ENCODE results near the gene CCER1.

Gene CCER1

GRCh38 chr12:90954428-90954827, 548 bp downstream of the CCER1 start:
- H3K4me1 Mint-ChIP-seq (ENCODE audit: low read depth): no peaks in the 10 kb centered on the region
- no peaks in the 10 kb centered on the region for H3K27me3 Mint-ChIP-seq
- H3K4me3 Mint-ChIP-seq: no peak overlapping the region
- H3K9me3 Mint-ChIP-seq: no peaks in the 10 kb centered on the region
- DNase-seq: no peak
- H3K27ac Mint-ChIP-seq: no peak overlapping the region
- H3K36me3 Mint-ChIP-seq (ENCODE audit: low read depth): no peaks in the 10 kb centered on the region

- Mint-ChIP-seq H3K36me3 (ENCODE audit: low read depth) (no peaks in the 10 kb centered on the region), H3K9me3 (no peaks in the 10 kb centered on the region), H3K4me1 (ENCODE audit: low read depth) (no peaks in the 10 kb centered on the region), H3K4me3 (no peak overlapping the region), H3K27ac (no peak overlapping the region), H3K27me3 (no peaks in the 10 kb centered on the region)
- DNase-seq: peak; percentile 40
Measured at GRCh38 chr12:90953956-90954421, 987 bp downstream of the CCER1 start.

- H3K27me3 Mint-ChIP-seq: no peaks in the 10 kb centered on the region
- DNase-seq: no peak
- no peaks in the 10 kb centered on the region for H3K4me1 Mint-ChIP-seq (ENCODE audit: low read depth)
- H3K36me3 Mint-ChIP-seq (ENCODE audit: low read depth): no peaks in the 10 kb centered on the region
- H3K4me3 Mint-ChIP-seq: no peak overlapping the region
- no peak overlapping the region for H3K27ac Mint-ChIP-seq
- H3K9me3 Mint-ChIP-seq: no peaks in the 10 kb centered on the region
Measured at GRCh38 chr12:90951432-90952105, 3.4 kb downstream of the CCER1 start.

DNA sequence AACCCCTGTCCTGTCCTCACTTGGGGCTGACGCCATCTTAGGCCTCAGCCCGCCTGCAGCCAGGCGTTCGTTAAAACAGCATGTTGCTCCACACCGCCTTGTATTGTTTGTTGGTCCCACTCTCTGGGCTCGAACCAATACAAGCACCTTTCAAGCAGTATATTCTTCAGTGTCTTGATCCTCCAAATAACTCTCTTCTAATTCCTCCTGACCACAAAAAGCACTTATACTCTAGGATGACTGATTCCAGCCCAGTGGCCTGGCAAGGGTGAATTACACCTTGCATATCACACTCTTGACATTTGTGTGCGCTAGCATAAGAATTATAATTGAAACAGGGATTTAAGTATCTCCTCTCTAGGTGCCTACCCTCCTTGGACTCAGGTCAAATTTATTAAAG, 7.1 kb downstream of the CCER1 start:
- no peaks in the 10 kb centered on the region for H3K9me3 Mint-ChIP-seq
- no peak overlapping the region for H3K27ac Mint-ChIP-seq
- H3K36me3 Mint-ChIP-seq (ENCODE audit: low read depth): no peaks in the 10 kb centered on the region

GRCh38 chr12:90945070-90945649, 9.8 kb downstream of the CCER1 start:
- Mint-ChIP-seq H3K27ac (no peak overlapping the region), H3K27me3 (no peaks in the 10 kb centered on the region), H3K9me3 (no peaks in the 10 kb centered on the region), H3K36me3 (ENCODE audit: low read depth) (no peaks in the 10 kb centered on the region), H3K4me3 (no peak overlapping the region), H3K4me1 (ENCODE audit: low read depth) (no peaks in the 10 kb centered on the region)
- DNase-seq: no peak

More for the DNA sequence above, 7.1 kb downstream of the CCER1 start:
- Mint-ChIP-seq H3K27me3 (no peaks in the 10 kb centered on the region), H3K4me3 (no peak overlapping the region), H3K4me1 (ENCODE audit: low read depth) (no peaks in the 10 kb centered on the region)
- DNase-seq: no peak

DNA sequence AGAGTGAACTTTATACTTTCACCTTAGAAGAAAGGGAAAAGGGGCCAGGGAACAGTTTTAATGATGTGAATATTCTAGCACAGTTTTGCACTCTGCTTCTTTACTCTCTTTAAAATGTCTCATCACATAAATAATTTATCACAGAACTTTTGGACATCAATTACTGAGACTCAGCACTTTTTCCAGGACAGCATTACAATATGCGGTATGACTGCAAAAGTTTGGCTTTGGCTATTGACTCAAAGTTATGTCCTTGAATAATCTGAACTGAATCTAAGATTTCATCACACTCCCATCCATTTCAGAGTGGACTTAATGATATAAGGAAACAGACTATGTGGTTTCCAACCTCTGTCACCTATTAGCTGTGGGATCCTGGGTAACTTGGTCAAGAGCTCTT, 11.7 kb downstream of the CCER1 start:
- Mint-ChIP-seq H3K4me1 (ENCODE audit: low read depth) (no peaks in the 10 kb centered on the region), H3K4me3 (no peak overlapping the region), H3K27me3 (peaks cover 10% of the 10 kb centered on the region), H3K9me3 (no peaks in the 10 kb centered on the region), H3K27ac (no peak overlapping the region), H3K36me3 (ENCODE audit: low read depth) (no peaks in the 10 kb centered on the region)
- no peak for DNase-seq

- DNase-seq: no peak
- Mint-ChIP-seq H3K27ac (no peak overlapping the region), H3K9me3 (no peaks in the 10 kb centered on the region), H3K4me3 (no peak overlapping the region), H3K27me3 (peaks cover 16% of the 10 kb centered on the region), H3K36me3 (ENCODE audit: low read depth) (no peaks in the 10 kb centered on the region), H3K4me1 (ENCODE audit: low read depth) (no peaks in the 10 kb centered on the region)
Measured at GRCh38 chr12:90940872-90941499, 14.0 kb downstream of the CCER1 start.

DNA sequence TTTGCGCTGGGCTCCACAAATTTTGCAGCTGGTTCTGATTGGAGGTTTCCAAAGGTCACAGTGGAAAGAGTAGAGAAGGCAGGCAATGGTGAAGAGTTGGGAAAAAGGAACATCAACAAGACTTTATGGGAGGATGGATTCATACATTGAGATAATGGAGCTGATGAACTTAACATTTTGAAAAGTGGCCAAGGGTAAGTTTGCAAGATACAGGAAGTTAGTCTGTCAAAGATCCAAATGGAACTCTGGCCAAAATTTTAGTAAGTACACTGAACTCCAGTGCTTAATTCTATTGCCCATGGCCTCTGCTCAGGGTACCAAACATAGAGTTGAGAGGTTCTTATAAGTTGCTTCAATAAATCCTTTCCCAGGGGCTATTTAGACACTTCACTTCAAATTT, 15.6 kb downstream of the CCER1 start:
- no peak overlapping the region for H3K4me3 Mint-ChIP-seq
- H3K27me3 Mint-ChIP-seq: peaks cover 23% of the 10 kb centered on the region
- no peaks in the 10 kb centered on the region for H3K36me3 Mint-ChIP-seq (ENCODE audit: low read depth)
- no peak overlapping the region for H3K27ac Mint-ChIP-seq
- no peaks in the 10 kb centered on the region for H3K4me1 Mint-ChIP-seq (ENCODE audit: low read depth)
- H3K9me3 Mint-ChIP-seq: no peaks in the 10 kb centered on the region
- DNase-seq: no peak

DNA sequence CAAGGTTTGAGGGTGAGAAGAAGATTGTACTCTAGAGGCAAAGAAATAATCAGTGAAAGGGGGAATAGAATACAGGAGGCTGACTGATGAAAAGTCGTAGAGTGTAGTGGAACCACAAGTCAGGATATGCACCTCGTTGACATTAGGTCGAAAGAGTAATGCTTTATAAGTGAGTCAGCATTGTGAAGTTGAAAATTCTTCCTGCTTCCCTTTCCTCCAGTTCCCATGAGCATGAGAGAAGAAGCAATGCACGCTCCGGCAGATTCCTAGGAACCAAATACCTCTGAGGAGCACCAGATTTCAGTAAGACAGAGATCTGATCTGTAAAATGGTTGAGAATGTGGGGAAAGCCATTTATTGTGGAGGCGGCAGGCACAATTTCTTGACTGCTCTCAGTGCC, 16.5 kb downstream of the CCER1 start:
- peaks cover 23% of the 10 kb centered on the region for H3K27me3 Mint-ChIP-seq
- H3K27ac Mint-ChIP-seq: no peak overlapping the region
- no peaks in the 10 kb centered on the region for H3K9me3 Mint-ChIP-seq
- H3K36me3 Mint-ChIP-seq (ENCODE audit: low read depth): no peaks in the 10 kb centered on the region
- no peak for DNase-seq
- H3K4me1 Mint-ChIP-seq (ENCODE audit: low read depth): no peaks in the 10 kb centered on the region
- no peak overlapping the region for H3K4me3 Mint-ChIP-seq

GRCh38 chr12:90937651-90938050, 17.3 kb downstream of the CCER1 start:
- H3K27ac Mint-ChIP-seq: no peak overlapping the region
- peaks cover 23% of the 10 kb centered on the region for H3K27me3 Mint-ChIP-seq
- H3K4me3 Mint-ChIP-seq: no peak overlapping the region
- no peaks in the 10 kb centered on the region for H3K9me3 Mint-ChIP-seq
- no peaks in the 10 kb centered on the region for H3K4me1 Mint-ChIP-seq (ENCODE audit: low read depth)
- H3K36me3 Mint-ChIP-seq (ENCODE audit: low read depth): no peaks in the 10 kb centered on the region
- DNase-seq: no peak

GRCh38 chr12:90936230-90937005, 18.6 kb downstream of the CCER1 start:
- no peaks in the 10 kb centered on the region for H3K36me3 Mint-ChIP-seq (ENCODE audit: low read depth)
- H3K4me1 Mint-ChIP-seq (ENCODE audit: low read depth): no peaks in the 10 kb centered on the region
- no peak overlapping the region for H3K27ac Mint-ChIP-seq
- no peaks in the 10 kb centered on the region for H3K9me3 Mint-ChIP-seq
- no peak for DNase-seq
- H3K27me3 Mint-ChIP-seq: peaks cover 23% of the 10 kb centered on the region
- no peak overlapping the region for H3K4me3 Mint-ChIP-seq

- Mint-ChIP-seq H3K36me3 (ENCODE audit: low read depth) (no peaks in the 10 kb centered on the region), H3K27me3 (peaks cover 7% of the 10 kb centered on the region), H3K27ac (no peak overlapping the region), H3K4me3 (no peak overlapping the region), H3K4me1 (ENCODE audit: low read depth) (no peaks in the 10 kb centered on the region), H3K9me3 (peaks cover 13% of the 10 kb centered on the region)
- no peak for DNase-seq
Measured at GRCh38 chr12:90925562-90925961, 29.4 kb downstream of the CCER1 start.

DNA sequence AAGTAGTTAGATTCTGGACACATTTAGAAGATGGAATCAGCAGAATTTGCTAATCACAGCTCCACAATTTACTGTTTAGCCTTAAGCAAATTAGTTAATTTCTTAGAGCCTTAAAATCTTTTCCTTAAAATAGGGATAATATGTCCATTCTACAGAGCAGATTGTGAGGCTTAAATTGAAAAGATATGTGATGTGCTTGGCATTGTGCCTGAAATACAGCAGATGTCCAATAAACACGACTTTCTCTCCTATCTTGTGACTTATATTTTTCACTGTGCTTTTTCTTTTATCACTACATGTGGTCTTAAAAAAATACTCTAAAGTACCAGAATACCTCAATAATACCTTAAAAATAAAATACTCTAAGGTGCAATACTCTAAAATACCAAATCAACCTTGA, 30.6 kb downstream of the CCER1 start:
- DNase-seq: no peak
- Mint-ChIP-seq H3K4me3 (no peak overlapping the region), H3K4me1 (ENCODE audit: low read depth) (no peaks in the 10 kb centered on the region), H3K9me3 (peaks cover 6% of the 10 kb centered on the region), H3K27ac (no peak overlapping the region), H3K36me3 (ENCODE audit: low read depth) (no peaks in the 10 kb centered on the region), H3K27me3 (peaks cover 8% of the 10 kb centered on the region)

DNA sequence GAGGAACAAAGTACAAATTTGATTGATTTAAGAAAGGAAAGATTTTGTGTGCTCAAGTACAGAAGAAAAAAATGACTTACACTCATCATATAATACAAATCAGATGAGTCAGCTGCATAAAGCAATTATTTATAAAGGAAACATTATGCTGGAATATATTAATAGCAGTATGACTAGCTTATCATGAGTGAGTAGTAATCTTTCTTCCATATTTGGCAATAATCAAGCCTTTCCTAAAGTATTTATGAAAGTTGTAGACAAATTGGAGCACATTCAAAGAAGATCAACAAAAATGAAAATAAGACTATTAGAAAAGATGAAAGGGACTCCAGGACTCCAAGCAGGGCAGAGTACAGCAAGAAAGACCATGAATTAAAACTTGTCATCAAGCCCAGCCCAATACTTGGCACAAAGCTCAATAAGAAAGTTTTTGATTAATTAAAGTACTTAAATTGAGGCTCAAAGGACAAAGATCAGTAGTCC, 32.8 kb downstream of the CCER1 start:
- no peak overlapping the region for H3K27ac Mint-ChIP-seq
- no peaks in the 10 kb centered on the region for H3K4me1 Mint-ChIP-seq (ENCODE audit: low read depth)
- no peak overlapping the region for H3K4me3 Mint-ChIP-seq
- peaks cover 18% of the 10 kb centered on the region for H3K27me3 Mint-ChIP-seq
- H3K36me3 Mint-ChIP-seq (ENCODE audit: low read depth): no peaks in the 10 kb centered on the region
- H3K9me3 Mint-ChIP-seq: no peaks in the 10 kb centered on the region
- no peak for DNase-seq

Data from activated T-cell treated with anti-CD3 and anti-CD28 coated beads, Interleukin-2, amount 50 U/mL, for 24 hours (primary cell).